ENCODE results near the gene CCDC102A. TPM values are rescaled to one million over a fixed set of nuclear protein-coding genes. Genes with fewer than 3 reads are reported as not detected.

Gene CCDC102A
- total RNA-seq, 4 donors from 2014 or later = 8.7 to 23.6 (median 22.0) TPM

DNA sequence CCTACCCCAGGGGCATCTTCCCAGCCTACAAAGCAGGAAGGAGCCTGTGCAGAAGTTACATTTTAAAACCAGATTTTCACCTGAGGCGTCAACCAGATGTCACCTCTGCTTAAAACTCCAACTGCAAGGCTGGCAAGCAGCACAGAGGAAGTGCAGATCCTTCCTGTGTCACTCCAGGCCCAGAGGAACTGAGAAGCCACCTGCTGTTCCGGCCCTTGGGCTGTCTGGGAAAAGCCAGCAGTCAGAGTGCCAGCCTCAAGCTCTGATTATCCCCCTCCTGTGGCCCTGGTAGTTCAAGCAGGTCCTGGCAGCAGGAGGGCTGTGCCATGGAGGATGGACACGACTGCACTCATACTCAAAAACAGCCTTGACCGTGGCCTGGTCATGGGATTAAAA is 63.7 kb downstream of the CCDC102A start:
- intact Hi-C loops (cut with DNase I; ENCODE audit: low total_unique reads) = no loop called here
- H3K36me3 ChIP-seq = no peaks in the 10 kb centered on the region
- H3K4me1 ChIP-seq = no peaks in the 10 kb centered on the region
- H3K27ac ChIP-seq = no peak overlapping the region
- H3K9me3 ChIP-seq = no peaks in the 10 kb centered on the region
- H3K4me3 ChIP-seq = no peak overlapping the region
- TF ChIP-seq POLR2A (IDR thresholded peaks at IDR 0.05) = no peak
- TF ChIP-seq, protein P1, sequence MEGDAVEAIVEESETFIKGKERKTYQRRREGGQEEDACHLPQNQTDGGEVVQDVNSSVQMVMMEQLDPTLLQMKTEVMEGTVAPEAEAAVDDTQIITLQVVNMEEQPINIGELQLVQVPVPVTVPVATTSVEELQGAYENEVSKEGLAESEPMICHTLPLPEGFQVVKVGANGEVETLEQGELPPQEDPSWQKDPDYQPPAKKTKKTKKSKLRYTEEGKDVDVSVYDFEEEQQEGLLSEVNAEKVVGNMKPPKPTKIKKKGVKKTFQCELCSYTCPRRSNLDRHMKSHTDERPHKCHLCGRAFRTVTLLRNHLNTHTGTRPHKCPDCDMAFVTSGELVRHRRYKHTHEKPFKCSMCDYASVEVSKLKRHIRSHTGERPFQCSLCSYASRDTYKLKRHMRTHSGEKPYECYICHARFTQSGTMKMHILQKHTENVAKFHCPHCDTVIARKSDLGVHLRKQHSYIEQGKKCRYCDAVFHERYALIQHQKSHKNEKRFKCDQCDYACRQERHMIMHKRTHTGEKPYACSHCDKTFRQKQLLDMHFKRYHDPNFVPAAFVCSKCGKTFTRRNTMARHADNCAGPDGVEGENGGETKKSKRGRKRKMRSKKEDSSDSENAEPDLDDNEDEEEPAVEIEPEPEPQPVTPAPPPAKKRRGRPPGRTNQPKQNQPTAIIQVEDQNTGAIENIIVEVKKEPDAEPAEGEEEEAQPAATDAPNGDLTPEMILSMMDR (IDR thresholded peaks at IDR 0.05) = no peak
- no peak for DNase-seq
- H3K27me3 ChIP-seq = no peaks in the 10 kb centered on the region

DNA sequence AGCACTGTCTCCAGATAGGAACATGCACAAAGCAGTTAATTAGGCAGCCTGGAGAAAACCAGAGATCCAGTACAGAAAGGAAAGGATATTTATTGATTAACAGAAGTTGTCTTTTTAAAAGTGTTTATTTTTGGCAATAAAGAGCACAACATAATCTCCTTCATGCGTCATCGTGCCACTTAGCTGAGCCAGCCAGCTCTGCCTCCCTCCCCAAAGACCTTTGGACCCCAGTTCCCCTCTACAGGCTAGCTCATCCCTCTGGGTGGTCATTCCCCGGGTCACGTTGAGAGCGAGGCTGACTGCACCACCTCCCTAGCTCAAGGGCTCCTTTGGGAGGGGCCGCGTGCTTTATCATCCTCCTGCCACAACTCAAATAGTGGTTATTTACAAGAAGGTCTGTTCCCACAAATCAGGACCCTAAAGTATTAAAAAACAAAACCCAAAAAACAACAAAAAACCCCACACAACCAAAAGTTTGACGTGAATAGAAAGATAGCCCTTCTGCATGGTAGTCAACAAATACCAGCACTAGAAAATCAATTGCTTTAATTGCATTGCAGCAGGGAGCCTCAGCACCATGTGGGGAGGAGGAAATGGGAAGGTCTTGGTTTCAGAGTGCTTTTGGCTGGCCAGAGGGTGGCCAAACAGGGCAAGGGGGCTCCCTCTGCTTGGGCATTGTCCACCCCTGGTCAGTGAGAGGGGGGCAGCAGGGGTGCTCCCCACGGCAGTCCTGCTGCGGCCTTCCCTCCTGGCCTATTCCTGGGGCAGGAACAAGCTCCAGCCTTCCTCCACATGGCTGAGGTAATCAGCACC is 64.3 kb downstream of the CCDC102A start:
- Histone ChIP-seq H3K4me3 (no peak overlapping the region), H3K36me3 (no peaks in the 10 kb centered on the region), H3K27me3 (no peaks in the 10 kb centered on the region), H3K27ac (no peak overlapping the region), H3K4me1 (no peaks in the 10 kb centered on the region), H3K9me3 (no peaks in the 10 kb centered on the region)
- no peak for TF ChIP-seq POLR2A (IDR thresholded peaks at IDR 0.05)
- TF ChIP-seq, protein P1 (IDR thresholded peaks at IDR 0.05) = no peak
- no peak for DNase-seq
- intact Hi-C loops (cut with DNase I; ENCODE audit: low total_unique reads) = no loop called here

GRCh38 chr16:57471209-57471608 is 65.2 kb downstream of the CCDC102A start:
- H3K27ac ChIP-seq = peak overlapping the region; percentile 21 to 47
- no peak overlapping the region for H3K4me3 ChIP-seq
- intact Hi-C loops (cut with DNase I; ENCODE audit: low total_unique reads) = no loop called here
- no peak for DNase-seq
- H3K36me3 ChIP-seq = no peaks in the 10 kb centered on the region
- no peaks in the 10 kb centered on the region for H3K9me3 ChIP-seq
- H3K4me1 ChIP-seq = no peaks in the 10 kb centered on the region
- no peaks in the 10 kb centered on the region for H3K27me3 ChIP-seq
- no peak for TF ChIP-seq POLR2A (IDR thresholded peaks at IDR 0.05)
- TF ChIP-seq, protein P1 (IDR thresholded peaks at IDR 0.05) = no peak

DNA sequence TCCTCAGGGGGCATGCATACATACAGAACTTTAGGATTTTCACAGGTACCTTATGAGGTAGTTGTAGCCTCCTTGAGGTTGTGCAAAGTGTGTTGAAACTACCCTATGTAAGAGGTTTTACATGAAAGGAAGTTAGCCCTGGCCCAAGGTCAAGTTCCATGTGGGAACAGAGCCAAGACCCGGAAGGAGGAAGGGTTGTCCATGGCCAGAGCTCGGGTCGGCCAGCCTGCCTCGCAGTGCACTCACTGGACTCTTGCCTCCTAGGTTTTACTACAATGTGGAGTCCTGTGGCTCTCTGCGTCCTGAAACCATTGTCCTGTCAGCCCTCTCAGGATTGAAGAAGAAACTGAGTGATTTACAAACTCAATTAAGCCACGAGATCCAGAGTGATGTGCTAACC is 65.7 kb downstream of the CCDC102A start:
- Histone ChIP-seq H3K4me3 (no peak overlapping the region), H3K27ac (peak overlapping the region; percentile 21 to 47)
- peak; percentile 71 to 73 for DNase-seq

GRCh38 chr16:57469917-57470470 is 66.4 kb downstream of the CCDC102A start:
- peak overlapping the region in 1 of 2 donors; percentile 47 for H3K27ac ChIP-seq
- DNase-seq = no peak
- peaks cover 1 to 3% of the 10 kb centered on the region in 2 donors for H3K4me1 ChIP-seq
- intact Hi-C loops (cut with DNase I; ENCODE audit: low total_unique reads) = no loop called here
- TF ChIP-seq, protein P1 (IDR thresholded peaks at IDR 0.05) = no peak
- no peak for TF ChIP-seq POLR2A (IDR thresholded peaks at IDR 0.05)
- H3K9me3 ChIP-seq = no peaks in the 10 kb centered on the region
- no peak overlapping the region for H3K4me3 ChIP-seq
- H3K36me3 ChIP-seq = no peaks in the 10 kb centered on the region
- no peaks in the 10 kb centered on the region for H3K27me3 ChIP-seq

More for the DNA sequence above, 65.7 kb downstream of the CCDC102A start:
- Histone ChIP-seq H3K9me3 (no peaks in the 10 kb centered on the region), H3K27me3 (no peaks in the 10 kb centered on the region), H3K36me3 (no peaks in the 10 kb centered on the region), H3K4me1 (no peaks in the 10 kb centered on the region)
- no peak for TF ChIP-seq POLR2A (IDR thresholded peaks at IDR 0.05)
- TF ChIP-seq, protein P1 (IDR thresholded peaks at IDR 0.05) = no peak
- intact Hi-C loops (cut with DNase I; ENCODE audit: low total_unique reads) = no loop called here

Data from uterus (tissue), 4 donors.